Gastrocnemius medialis (tissue), 4 donors: ENCODE data around the gene SLAIN1.

Source experiments
- POLR2A ChIP-seq, 2 donors: fragments of 450-650 bp; IDR thresholded peaks; one replicate each; pipeline ENCODE4 v1.6.1; 2017; ENCODE audit warnings: antibody characterized with exemption in 2 of 2, mild to moderate bottlenecking in 2 of 2, moderate library complexity in 2 of 2
- TF ChIP-seq, protein P1 (sequence below), 5 experiments: fragments of 450-650 bp in 3 of 5; fragments of 200-600 bp in 2 of 5; sonication (generic) in 2 of 5; IDR thresholded peaks in 4 of 5; conservative IDR thresholded peaks in 1 of 5; 1 replicate in 4 of 5; 2 replicates in 1 of 5; pipeline ENCODE4 v1.5.1; 2016 to 2019; ENCODE audit warnings: antibody characterized with exemption in 5 of 5, mild to moderate bottlenecking in 3 of 5, moderate library complexity in 3 of 5

DNA sequence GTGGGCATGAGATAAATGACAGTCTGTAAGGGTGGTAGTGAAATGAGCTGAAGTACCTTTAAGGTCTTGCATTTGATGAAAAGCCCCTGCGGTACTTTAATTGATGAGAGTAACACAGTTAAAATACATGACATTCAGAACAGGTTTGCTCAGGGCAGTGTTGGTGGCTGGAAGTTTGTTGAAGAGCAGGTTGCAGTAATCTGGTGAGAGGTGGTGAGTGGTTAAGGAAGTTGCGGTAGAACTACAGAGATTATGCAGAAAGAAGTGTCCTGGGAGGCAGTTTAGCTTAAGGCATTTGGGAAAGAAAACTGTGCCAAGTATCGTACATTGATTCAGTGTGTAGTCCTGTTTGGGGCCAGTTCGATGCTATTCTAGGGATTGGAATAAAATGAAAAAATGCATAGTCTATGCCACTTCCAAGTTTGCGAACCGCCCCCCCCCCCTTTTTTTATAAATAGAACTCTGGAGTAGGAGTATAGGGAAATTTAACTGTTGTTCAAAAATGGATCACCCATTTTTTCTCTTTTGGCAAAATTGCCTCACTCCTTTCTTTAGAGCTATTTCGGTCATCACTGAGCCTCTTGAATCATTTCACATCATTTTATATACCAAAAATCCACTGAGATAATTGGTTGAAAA, 42.7 kb downstream of the SLAIN1 start:
- TF ChIP-seq POLR2A (IDR thresholded peaks at IDR 0.05) = no peak
- TF ChIP-seq, protein P1, sequence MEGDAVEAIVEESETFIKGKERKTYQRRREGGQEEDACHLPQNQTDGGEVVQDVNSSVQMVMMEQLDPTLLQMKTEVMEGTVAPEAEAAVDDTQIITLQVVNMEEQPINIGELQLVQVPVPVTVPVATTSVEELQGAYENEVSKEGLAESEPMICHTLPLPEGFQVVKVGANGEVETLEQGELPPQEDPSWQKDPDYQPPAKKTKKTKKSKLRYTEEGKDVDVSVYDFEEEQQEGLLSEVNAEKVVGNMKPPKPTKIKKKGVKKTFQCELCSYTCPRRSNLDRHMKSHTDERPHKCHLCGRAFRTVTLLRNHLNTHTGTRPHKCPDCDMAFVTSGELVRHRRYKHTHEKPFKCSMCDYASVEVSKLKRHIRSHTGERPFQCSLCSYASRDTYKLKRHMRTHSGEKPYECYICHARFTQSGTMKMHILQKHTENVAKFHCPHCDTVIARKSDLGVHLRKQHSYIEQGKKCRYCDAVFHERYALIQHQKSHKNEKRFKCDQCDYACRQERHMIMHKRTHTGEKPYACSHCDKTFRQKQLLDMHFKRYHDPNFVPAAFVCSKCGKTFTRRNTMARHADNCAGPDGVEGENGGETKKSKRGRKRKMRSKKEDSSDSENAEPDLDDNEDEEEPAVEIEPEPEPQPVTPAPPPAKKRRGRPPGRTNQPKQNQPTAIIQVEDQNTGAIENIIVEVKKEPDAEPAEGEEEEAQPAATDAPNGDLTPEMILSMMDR (IDR thresholded peaks at IDR 0.05 in 4 of 5, conservative IDR thresholded peaks at IDR 0.05 in 1 of 5) = no peak
